GM12891 (cell line): ENCODE measurements around the gene RAB14.

Experiments
- PAX5 ChIP-seq: IDR thresholded peaks from 2 replicates; pipeline ENCODE4 v1.6.1; 2011; ENCODE audit warnings: low read length, moderate library complexity, mild to moderate bottlenecking; ENCODE audit not compliant: insufficient read depth, severe bottlenecking
- POLR2A ChIP-seq: IDR thresholded peaks from 2 replicates; pipeline ENCODE4 v1.6.1; 2011; ENCODE audit warnings: low read depth, low read length, control low read depth
- POLR2AphosphoS5 ChIP-seq: IDR thresholded peaks from 2 replicates; pipeline ENCODE4 v1.6.1; 2011; ENCODE audit warnings: low read depth, low read length, control low read depth
- TAF1 ChIP-seq: IDR thresholded peaks from 2 replicates; pipeline ENCODE4 v1.6.1; 2011; ENCODE audit warnings: low read depth, low read length, control low read depth

DNA sequence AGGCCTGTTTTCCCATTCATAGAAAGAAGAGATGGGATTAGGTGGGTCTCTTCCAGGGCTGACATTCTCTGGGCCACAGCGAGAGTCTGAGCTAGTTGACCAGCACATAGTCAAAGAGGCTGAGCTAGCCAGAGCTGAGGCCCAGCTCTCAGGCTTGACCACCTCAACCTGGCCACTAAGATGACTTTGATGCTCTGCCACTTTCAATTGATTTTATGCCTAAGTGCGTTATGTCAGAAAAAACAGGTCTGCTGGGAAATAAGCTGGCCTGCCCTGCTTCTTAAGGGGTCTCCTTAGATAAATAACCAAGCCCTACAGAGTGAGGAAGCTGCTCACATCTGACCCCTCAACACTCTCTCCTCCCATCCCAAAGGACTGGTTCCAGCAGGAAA is 20.0 kb upstream of the RAB14 start:
- no peak for TF ChIP-seq POLR2AphosphoS5
- TF ChIP-seq POLR2A: no peak
- no peak for TF ChIP-seq PAX5
- no peak for TF ChIP-seq TAF1
